ENCODE measurements around the gene GJD3.

Gene GJD3

GRCh38 chr17:40352779-40353394 lies 11.7 kb downstream of the GJD3 start:
- H3K27ac ChIP-seq, result no peak overlapping the region
- TF ChIP-seq CTCF (conservative IDR thresholded peaks at IDR 0.05), result no peak
- TF ChIP-seq ZFX (IDR thresholded peaks at IDR 0.05), result no peak

GRCh38 chr17:40352237-40352778 lies 12.2 kb downstream of the GJD3 start:
- TF ChIP-seq ZFX (IDR thresholded peaks at IDR 0.05), result no peak
- TF ChIP-seq CTCF (conservative IDR thresholded peaks at IDR 0.05), result no peak
- no peak overlapping the region for H3K27ac ChIP-seq

GRCh38 chr17:40351359-40352236 lies 12.9 kb downstream of the GJD3 start:
- H3K27ac ChIP-seq, result no peak overlapping the region
- TF ChIP-seq ZFX (IDR thresholded peaks at IDR 0.05), result no peak
- no peak for TF ChIP-seq CTCF (conservative IDR thresholded peaks at IDR 0.05)

- no peak for TF ChIP-seq ZFX (IDR thresholded peaks at IDR 0.05)
- no peak for TF ChIP-seq CTCF (conservative IDR thresholded peaks at IDR 0.05)
- no peak overlapping the region for H3K27ac ChIP-seq
Observed at GRCh38 chr17:40350689-40351358, 13.7 kb downstream of the GJD3 start.

GRCh38 chr17:40349895-40350688 lies 14.4 kb downstream of the GJD3 start:
- no peak for TF ChIP-seq CTCF (conservative IDR thresholded peaks at IDR 0.05)
- TF ChIP-seq ZFX (IDR thresholded peaks at IDR 0.05), result no peak
- no peak overlapping the region for H3K27ac ChIP-seq

- H3K27ac ChIP-seq, result no peak overlapping the region
- TF ChIP-seq ZFX (IDR thresholded peaks at IDR 0.05), result no peak
- no peak for TF ChIP-seq CTCF (conservative IDR thresholded peaks at IDR 0.05)
Observed at GRCh38 chr17:40349477-40349894, 15.1 kb downstream of the GJD3 start.
